ENCODE results near the gene PNPLA2.

Gene PNPLA2

DNA sequence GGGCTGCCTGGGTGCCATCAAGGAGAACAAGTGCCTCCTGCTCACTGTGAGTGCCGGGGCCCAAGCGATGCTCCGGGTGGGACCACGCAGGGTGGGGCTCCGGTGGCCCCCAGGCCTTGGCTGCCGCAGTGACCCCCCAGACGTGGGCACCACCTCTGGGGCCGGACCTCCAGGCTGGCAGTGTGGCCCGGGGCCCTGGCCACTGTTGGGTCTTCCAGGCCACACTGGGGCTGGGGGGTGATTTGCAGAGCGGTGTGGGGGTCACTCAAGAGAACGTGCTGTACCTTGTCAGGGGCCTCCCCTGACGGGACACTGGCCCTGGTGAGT, 43.9 kb downstream of the PNPLA2 start:
- no peak for DNase-seq

DNA sequence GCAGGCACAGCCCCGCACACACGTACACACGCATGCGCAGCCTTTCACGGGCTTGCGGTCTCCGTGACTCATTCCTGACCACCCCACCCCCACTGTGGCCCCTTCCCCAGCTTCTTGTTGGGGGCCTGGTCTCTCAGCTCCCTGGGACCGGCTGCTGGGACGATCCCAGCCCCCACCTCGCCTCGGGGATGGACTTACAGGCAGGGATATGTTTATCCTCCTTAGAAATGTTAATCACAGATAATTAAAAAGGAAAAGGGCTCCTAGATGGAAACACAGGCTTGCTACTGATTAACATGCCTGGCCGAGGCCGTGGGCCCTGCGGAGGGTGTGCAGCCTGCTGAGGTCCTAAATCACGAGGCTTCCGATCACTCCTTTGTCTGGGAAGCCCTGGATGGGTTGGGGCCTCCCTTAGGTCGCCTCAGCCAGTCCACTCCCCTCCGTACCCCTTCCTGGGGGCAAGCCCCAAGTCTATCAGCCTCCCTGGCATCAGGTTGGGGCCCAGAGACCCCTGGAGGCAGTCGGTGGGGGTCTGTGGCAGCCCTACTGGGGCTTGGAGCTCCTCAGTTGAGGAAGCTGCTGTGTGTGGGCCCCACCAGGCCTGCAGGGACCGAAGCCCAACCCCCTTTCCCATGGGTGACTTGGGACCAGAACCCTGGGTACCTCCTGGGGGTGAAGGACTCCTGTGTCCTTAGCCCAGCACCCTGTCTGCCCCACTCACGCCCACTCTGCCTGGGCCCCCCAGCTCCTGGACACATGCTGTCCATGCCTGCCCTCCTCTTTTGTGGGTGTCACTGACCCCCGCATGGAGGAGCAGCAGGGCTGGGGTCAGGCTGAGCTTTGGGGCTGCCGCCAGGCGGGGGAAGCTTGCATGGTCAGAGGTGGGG, 44.6 kb downstream of the PNPLA2 start:
- DNase-seq, result no peak

DNA sequence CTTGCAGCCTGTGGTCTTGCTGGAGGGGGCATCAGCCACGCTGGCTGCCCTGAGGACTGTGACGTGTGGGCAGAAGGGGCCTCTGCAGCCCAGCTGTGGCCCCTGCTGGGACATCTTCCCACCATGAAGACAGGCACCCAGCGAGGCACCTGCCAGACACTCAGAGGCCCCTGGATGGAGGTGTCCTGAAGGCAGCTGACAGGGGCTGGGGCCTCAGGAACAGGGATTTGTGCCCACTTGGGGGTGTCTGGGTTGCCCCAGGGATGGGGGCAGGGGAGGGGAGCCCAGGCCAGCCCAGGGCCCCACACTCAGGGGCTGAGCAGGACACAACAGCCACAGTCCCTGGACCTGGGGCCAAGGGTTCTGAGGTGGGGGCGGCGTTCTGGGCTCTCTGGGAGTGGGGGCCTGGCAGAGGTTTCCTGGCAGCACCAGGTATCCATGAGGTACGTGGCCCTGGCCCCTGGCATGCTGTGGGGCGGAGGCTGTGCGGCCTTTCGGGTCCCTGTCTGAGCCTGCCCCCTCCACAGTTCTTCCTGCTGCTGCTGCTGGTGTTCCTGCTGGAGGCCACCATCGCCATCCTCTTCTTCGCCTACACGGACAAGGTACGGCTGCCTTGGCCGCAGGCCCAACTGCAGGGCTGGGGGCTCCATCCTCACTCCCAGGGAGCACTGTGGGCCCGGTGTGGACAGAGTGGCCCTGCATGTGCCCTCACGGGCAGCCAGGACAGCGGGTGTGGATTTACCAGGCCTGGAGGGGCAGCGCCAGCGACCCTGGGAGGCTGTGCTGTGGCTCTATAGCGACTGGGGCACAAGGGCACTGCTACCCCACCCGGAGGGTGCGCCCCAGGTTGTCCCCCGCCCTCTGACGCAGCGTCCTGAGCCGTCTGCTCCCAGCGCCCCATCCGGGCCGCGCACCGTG, 45.5 kb downstream of the PNPLA2 start:
- no peak for DNase-seq

DNA sequence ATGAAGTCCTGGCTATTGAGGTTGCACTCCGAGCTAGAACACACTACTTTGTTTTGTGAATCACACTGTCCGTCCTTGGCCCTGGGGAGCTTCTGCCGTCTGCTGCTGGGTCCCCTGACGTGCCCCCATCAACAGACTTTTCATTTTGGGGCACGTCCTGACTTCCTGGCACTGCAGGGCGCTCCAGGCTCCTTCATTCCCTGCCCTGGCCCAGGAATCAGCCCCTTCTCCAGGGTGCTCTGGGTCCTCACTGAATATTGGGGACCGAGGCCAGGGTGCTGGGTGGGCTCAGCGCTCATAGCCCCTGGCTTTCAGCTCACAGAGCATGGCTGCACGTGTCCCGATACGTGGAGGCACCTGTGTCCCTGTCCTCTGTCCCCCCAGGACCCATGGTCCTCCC, 46.2 kb downstream of the PNPLA2 start:
- DNase-seq, result no peak

DNA sequence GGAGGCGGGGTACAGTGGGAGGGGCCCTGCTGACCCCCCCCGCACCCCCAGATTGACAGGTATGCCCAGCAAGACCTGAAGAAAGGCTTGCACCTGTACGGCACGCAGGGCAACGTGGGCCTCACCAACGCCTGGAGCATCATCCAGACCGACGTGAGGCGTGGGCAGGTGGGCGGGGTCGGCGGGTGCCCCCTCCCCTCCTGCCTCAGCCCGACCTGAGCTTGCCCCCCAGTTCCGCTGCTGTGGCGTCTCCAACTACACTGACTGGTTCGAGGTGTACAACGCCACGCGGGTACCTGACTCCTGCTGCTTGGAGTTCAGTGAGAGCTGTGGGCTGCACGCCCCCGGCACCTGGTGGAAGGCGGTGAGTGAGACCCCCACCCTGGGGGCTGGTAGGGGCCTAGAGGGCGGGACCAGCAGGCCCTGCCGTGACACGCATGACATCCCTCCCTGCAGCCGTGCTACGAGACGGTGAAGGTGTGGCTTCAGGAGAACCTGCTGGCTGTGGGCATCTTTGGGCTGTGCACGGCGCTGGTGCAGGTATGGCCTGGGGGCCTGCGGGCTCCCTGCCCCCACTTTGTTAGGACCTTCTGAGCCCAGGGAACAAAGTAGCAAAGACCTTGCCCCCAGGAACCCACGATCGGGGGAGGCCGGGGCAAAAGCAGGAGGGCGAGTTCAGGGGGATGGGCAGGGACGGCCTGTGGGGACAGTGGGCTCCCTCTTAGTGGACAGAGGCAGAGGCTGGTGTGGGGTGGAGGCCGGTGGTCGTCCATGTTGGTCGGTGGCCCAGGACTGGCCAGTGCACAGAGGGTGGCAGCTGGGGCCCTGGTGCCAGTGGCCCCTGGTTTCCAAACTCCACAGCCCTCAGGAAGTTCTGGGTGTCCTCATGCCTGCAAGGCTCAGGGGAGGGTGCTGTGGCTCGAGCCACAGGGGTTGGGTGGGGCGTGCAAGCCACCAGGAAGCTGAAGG, 47.0 kb downstream of the PNPLA2 start:
- no peak for DNase-seq

DNA sequence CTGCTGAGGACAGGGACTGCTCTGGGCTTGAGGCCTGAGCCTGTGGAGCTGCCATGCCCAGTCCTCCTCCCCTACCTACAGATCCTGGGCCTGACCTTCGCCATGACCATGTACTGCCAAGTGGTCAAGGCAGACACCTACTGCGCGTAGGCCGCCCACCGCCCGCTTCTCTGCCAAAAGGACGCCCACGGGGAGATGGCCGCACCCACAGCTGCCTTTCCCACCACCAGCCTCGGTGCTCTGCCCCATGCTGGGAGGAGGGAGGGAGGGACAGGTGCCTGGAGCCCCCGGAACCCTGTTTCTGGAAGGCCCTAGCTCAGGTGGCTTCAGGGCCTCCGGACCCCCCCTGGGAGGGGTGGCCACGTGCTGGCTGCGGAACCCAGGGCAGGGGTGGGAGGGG, 47.8 kb downstream of the PNPLA2 start:
- DNase-seq, result no peak

DNA sequence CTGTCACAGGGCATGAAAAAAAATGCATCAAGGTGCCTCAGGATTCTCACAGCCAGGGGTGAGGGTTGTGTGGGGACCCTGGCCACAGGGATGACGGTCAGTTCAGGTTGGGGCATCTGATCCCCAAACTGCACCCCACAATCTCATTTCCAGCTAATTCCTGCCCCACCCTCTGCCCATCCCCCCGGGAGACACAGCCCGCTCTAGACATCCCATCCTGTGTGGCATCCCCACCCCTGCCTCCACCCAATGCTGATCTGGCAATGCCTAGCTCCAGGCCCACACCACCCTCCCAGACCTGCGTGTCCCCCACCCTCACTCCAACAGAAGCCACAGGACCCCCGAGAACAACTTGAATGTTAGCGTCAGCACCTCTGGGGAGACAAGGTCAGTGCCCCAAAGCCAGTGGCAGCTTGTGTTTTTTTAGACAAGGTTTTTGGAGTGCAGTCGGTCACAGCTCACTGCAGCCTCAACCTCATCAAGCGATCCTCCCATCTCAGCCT, 49.2 kb downstream of the PNPLA2 start:
- DNase-seq, result no peak

DNA sequence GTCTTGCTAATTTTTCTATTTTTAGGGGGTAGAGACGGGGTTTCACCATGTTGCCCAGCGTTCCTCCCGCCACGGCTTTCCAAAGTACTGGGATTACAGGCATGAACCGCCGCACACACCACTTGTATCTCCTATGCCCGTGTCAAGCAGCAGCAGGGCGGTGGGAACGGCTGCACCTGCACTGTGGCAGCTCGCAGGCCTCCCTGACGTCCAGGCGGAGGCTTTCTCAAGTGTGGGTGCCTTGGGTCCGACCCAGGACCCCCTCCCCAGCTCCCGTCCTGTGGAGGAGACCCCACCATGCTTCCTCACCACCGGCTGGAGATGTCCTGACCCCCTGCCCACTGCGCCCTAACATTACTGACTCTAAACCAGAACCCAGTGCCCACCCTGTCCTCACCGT, 49.7 kb downstream of the PNPLA2 start:
- no peak for DNase-seq

DNA sequence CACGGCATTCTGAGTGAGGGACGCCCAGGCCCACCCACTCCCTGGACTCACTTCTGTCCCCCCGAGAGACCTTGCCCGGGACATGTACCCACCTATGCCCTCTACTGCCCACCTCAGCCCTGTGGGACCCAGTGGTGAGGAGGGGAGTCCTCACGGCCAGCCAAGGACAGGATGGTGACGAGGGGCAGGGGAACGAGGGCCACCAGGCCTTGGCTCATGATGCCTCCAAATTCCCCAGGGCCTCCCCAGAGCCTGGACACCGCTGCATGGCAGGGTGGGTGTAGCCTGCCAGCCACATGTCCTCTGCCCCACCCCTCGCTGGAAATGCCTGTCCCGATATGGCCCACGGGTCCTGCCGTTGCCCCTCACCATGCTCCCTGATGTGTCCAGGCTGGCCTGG, 50.1 kb downstream of the PNPLA2 start:
- DNase-seq, result no peak

DNA sequence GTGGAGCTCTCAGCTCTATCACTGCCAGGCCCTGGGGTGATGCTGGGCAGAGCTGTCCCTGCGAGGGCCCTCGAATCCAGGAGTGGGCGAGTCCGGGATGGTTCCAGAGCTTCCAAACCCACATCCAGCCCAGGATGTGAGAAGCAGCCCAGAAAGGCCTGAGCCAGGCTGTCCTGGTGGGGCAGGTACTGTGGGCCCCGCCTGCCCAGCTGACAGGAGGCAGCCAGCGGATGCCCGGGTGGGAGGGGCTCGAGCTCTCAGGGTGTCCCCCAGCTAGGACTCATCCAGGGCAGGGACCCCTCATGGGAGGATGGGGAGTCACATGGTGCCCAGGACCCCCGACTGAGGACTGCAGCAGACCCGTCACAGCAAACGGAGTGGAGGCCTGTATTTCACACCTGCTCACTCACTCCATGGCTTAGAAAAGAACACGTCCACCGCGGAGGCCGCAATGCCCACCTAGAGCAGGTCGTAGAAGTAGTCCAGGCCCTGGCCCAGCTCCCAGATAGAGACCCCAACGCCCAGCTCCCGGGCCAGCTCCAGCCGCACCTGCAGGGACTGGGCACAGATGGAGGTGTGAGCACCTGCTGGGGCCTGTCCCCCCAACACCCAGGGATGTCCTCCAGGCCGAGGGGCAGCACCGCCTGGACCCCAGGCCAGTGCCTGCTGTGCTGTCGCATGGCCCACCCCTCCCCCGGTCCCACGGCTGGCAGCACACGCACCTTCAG, 50.8 kb downstream of the PNPLA2 start:
- no peak for DNase-seq

DNA sequence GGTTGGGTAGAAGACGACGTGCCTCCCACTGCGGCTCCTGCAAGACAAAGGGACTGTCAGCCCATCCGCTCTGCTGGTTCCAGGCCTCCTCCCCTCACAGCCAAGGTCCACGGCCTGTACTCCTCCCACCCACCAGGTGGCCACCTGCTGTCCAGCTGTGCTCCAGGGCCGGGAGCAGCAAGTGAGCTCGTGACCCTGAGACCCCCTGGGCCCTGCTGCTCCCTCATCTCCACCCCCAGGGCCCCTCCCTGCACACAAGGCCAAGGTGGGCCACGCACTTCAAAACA, 51.4 kb downstream of the PNPLA2 start:
- DNase-seq, result no peak

DNA sequence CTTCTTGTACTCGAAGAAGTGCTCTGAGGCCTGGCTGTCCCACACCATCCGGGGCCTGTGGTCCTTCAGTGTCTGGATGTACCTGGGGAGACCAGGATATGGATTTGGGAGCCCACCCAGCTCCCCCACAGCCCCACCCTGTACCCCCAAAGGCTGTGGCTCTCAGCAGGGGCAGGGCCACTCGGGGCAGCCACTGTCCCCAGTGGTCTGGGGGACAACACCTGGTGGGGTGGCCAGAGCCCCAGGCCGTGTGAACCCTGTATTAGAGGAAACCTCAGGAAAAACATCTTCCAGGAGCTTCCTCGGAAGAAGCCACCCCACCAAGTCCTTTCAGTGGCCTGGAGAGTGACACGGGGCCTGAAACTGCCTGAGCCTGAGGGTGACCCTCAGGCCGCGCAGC, 51.7 kb downstream of the PNPLA2 start:
- DNase-seq, result no peak

DNA sequence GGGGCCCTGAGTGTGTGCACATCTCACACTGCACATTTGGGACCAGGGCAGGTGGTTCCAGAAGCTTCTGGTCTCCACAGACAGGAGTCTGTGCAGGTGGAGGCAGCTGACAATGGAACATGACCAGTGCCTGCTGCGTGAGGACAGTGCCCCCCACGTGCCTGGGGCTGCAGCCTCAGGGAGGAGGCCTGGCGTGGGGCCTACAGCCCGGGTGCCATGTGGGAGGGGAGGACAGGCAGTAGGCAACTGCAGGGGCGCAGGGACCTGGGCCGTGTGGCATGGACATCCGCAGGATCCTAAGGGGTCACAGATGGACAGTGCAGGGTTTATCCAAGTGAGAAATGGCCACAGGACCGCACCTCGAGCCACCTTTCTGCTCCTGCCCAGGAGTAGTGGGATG, 52.8 kb downstream of the PNPLA2 start:
- DNase-seq, result no peak

DNA sequence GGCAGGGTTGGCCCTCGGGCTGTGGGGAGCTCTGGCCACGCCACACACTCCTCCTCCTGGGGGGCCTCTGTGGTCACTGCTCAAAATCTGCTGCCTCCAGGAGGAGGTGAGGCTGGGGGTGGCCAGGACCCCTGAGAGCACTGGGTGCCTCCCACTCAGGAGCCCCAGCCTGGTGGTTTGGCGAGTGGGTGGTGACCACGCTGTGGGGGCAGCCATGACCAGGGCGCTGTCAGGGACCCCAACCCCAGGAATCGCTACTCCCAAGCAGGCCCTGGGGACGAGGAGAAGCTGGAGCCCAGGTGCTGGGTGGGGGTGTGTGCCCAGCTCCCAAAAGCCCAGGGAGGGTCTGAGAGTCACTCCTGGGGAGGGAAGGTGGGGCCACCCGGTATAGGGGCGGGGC, 54.1 kb downstream of the PNPLA2 start:
- no peak for DNase-seq

DNA sequence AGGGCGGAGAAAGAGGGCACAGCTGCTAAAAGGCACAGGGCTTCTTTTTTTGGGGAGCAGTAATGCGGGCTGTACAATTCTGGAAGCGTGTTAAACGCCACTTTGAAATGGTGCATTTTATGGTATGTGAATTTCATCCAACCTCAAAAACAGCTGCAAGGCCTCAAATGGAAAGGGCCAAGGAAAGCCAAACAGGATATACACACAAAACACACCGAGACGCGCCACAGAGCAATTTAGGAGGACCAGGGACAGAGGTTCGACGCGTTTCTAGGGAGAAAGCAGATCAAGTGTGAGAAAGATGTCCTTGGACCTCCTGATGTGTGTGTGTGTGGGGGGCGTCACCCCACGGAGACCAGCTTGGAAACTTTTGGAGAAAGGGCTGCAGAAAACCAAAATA, 55.0 kb downstream of the PNPLA2 start:
- DNase-seq, result no peak

Data from activated CD8-positive, alpha-beta memory T cell treated with anti-CD3 and anti-CD28 coated beads, Interleukin-2, amount 50 U/mL, for 48 hours (primary cell).